GM18873 (cell line): ENCODE results near the gene LCE1D.

ENCODE experiments used
- ATAC-seq: cut with Tn5 transposase; IDR thresholded peaks from one replicate; pipeline ENCODE4 v1.9.1; 2021; ENCODE audit warnings: mild to moderate bottlenecking, moderate library complexity, moderate number of reproducible peaks; ENCODE audit not compliant: unreplicated experiment, low FRiP score

Gene LCE1D

DNA sequence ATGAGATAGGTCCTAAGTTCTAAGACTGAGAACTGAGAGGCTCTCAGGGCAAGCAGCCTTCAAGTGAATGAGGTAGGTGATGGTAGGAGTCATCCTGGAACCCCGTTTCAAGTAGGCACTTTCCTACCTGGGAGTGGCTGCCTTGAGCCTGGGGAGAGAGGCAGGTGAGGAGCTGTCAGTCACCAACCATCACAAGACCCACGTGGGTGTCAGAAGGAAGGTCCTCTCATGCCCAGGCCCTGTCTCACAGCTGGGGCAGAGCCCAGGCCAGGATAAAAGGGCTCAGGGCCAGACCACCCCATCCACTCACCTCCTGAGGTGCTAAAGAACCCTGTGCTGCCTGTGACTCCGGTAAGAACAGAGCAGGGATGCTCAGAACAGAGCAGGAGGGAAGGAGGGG lies at the start of gene LCE1D:
Gene LCE1D, plus strand, starts transcription at position 301 of the 400 bp plus-strand sequence. CDS start 1,074 bp downstream, outside the sequence.
- ATAC-seq = no peak

- no peak for ATAC-seq
Measured at GRCh38 chr1:152747831-152748230, 48.7 kb upstream of the LCE1D start.

- no peak for ATAC-seq
Measured at GRCh38 chr1:152752225-152752624, 44.3 kb upstream of the LCE1D start.

GRCh38 chr1:152753586-152753985 lies 42.9 kb upstream of the LCE1D start:
- no peak for ATAC-seq

DNA sequence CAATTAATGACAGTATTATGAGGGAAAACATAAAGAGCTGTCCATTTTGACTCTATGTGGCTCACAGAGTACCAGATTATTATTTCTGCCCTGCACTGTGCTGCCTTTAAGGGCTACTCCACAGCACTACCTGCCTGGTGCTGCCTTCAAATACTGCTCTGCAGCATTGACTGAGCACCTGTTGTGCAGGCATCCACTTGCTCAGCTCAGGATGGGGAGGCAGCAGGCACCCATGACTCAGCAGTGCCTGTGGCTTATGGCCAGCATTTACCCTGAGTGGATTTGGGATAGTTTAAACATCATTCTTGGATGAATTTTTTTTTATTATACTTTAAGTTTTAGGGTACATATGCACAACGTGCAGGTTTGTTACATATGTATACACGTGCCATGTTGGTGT lies 39.6 kb upstream of the LCE1D start:
- ATAC-seq = no peak

DNA sequence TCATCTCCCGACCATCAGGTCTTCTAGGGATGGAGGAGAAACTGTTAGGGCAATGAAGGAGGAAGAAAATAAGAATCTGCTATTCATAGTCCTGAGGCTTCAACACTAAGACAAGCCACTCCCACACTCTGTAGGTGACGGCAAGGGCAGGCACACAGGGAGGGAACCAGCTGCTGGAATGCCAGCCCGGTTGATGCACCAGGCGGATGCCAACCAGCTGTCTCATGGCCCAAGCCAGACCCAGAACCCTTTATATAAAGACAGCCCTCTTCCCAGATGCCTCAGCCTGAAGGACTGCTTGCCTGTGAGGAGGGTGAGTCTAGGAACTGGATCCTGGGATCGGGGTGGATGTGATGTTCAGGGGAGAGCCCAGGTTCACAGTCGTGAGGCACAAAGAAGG lies 38.8 kb upstream of the LCE1D start, which contains the start of gene KPRP:
Gene KPRP, plus strand, starts transcription at position 279 of the 400 bp plus-strand sequence. CDS start 1,564 bp downstream, outside the sequence.
- ATAC-seq = no peak

GRCh38 chr1:152758636-152759035 lies 37.9 kb upstream of the LCE1D start:
- ATAC-seq = no peak

DNA sequence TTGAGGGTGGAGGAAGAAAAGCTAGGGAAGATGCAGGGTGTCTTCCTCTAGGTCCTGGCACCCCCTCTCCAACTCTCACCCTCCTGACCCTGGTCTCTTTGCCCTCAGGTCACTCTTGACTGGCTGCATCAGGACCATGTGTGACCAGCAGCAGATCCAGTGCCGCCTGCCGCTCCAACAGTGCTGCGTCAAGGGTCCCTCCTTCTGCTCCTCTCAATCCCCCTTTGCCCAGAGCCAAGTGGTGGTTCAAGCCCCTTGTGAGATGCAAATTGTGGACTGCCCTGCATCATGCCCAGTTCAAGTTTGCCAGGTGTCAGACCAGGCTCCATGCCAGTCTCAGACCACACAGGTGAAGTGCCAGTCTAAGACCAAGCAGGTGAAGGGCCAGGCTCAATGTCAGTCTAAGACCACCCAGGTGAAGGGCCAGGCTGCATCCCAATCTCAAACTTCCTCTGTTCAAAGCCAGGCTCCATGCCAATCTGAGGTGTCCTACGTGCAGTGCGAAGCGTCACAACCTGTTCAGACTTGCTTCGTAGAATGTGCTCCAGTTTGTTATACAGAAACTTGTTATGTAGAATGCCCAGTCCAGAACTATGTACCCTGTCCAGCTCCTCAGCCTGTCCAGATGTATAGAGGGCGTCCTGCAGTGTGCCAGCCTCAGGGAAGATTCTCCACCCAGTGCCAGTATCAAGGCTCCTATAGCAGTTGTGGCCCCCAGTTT lies 36.9 kb upstream of the LCE1D start:
- ATAC-seq = no peak

DNA sequence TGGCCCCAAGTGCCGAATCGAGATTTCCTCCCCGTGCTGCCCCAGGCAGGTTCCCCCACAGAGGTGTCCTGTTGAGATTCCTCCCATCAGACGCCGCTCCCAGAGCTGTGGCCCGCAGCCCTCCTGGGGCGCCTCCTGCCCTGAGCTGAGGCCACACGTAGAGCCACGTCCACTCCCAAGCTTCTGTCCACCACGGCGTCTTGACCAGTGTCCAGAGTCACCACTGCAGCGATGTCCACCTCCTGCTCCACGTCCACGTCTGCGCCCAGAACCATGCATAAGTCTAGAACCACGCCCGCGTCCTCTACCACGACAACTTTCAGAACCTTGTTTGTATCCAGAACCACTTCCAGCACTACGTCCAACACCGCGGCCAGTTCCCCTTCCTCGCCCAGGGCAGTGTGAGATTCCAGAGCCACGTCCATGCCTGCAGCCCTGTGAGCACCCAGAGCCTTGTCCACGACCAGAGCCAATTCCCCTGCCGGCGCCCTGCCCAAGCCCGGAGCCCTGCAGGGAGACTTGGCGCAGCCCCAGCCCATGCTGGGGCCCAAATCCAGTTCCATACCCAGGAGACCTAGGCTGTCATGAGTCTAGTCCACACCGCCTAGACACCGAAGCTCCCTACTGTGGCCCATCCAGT lies 35.9 kb upstream of the LCE1D start:
- no peak for ATAC-seq

DNA sequence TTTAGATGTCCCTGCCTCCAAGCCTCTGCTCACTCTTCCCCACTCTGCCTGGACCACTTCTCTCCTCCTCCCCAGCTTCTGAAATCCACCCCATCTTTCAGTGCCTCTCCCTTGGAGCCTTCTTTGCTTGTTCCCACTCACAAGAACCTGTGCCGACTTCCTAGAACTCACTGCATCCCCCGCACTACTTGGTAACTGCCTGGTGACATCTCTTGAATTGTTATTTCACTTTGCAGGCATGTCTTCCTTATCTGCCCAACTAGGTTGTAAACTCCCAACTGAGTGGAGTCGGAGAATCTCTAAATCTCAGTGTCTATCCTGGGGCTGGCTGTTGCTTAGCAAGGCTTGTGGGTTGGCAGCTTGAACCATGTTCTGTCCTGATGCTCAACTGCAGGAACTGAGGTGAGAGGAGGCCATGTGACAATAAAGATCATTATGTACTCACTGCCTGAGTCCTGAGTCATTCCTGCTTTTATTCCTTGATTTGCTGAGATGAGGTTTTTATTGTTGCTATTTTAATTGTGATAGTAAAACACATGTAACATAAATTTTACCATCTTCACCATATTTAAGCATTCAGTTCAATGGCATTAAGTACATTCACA lies 34.8 kb upstream of the LCE1D start:
- no peak for ATAC-seq

DNA sequence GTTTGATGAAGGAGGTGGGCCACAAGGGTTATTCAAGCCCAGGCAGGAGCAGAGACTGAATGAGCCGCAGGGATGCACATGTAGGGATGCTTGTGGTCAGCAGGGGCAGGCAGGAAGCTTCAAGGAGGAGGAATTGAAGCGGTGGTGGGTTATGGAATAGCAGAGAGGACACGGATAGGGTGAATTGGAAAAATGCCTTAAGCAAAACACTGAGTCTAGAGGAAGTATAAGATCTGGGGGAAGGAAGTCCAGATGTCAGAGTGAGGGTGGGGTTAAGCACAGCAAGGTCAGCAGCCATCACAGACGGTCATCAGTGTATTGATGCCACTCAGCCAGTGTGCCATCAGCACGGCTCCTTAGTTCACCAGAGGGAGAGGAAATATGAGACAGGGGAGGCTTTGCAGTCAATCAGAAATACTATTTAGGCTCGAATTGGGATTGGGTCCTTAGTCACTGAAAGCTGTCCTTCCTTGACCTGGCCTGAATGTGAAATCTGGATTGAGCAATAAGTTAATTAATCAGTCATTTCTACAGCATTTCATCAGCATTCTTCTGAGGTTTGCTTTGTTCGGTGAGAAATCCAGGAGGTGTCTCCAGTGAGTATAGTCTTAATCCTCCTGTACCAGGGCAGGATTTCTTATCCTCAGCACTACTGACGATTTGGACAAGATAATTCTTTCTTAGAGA lies 27.5 kb upstream of the LCE1D start:
- no peak for ATAC-seq

- ATAC-seq = no peak
Measured at GRCh38 chr1:152770411-152770810, 26.1 kb upstream of the LCE1D start.

- ATAC-seq = no peak
Measured at GRCh38 chr1:152774875-152775274, 21.6 kb upstream of the LCE1D start, which contains the start of gene LCE1F. Gene LCE1F (plus strand): TSS chr1:152775140. CDS start chr1:152776372, 1,232 bp downstream.

GRCh38 chr1:152776361-152776760 lies 20.2 kb upstream of the LCE1D start:
- ATAC-seq = no peak

DNA sequence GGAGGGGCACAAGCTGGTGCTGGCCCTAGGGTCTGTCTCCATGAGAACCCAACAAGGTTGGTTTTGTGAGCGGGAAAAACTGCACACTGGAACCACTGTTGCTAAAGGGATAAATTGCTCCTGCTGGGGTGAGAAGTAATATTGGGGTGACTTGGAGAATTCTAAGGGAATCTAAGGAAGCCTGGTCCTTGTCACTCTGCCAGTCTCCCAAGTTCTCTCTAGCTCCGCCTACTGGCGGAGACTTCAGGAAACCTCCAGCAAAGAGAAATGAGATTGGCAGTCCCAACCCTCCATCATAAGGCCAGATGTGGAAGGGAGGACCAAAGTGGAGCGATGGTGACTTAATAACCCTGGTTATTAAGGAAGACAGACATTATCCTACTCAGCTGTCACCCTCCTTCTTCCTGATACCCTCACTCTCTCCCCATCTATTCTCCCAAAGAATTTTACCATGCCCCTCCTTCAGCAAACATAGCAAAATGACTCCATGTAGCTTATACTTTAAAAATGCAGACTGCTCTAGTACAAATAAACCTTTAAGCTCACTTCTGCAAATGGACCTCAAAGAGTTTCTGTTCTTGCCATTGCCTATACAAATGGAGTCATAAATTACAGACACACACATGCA lies 18.9 kb upstream of the LCE1D start:
- no peak for ATAC-seq

- no peak for ATAC-seq
Measured at GRCh38 chr1:152783095-152783494, 13.4 kb upstream of the LCE1D start.

GRCh38 chr1:152786077-152786476 lies 10.4 kb upstream of the LCE1D start, which contains the start of gene LCE1E:
Gene LCE1E (plus strand): TSS chr1:152786257. CDS start chr1:152787300, 1,043 bp downstream.
- no peak for ATAC-seq

DNA sequence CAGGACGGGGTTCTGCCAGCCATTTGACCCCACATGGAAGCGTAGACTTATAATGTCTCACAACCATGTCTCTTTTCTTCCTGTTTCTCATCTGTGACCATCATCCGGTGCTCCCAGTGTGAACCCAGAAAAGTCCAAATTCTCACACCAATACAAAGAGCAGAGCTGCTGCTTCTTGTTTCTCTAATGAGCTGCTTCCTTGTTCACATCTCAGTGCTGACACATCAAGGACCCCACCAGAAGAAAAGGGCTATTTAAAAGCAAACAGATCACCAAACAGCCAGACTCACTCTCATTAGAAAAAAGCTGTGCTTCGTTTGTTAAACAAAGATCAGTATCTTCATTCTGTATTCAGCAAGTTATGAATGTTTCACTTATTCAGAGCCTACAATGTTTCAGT lies 835 bp upstream of the LCE1D start:
- ATAC-seq = no peak

DNA sequence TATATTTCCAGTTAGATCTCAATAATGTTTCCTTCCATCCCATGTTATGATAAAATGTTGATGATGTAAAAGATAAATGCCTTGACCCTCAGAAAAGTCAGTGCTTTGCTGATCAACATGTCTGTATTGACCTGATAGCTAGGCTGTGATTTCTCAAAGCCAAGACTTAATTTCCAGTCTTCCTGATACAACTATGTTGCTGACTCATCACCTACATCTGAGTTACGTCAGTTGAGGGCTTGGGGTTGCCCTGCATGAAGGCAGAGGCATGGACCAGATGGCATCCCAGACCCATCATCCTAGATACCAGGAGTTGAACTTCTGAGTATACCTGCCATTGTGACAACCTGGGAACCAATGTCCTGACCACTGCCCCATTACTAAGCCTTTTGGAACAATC lies 4.8 kb downstream of the LCE1D start:
- no peak for ATAC-seq

DNA sequence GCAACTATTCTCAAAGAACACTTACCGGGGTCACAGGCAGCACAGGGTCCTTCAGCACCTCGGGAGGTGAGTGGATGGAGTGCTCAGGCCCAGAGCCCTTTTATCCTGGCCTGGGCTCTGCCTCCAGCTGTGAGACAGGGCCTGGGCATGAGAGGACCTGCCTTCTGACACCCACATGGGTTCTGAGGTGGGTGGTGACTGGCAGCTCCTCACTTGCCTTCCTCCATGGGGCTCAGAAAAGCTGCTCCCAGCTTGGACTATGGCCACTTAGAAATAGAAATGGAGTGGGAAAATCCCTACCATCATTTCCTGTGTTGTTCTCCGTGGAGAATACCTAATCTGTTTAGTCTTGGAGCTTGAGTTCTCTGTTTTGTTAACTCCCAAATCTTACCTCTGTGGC lies 10.1 kb downstream of the LCE1D start, which contains the start of gene LCE1C:
Gene LCE1C, minus strand, starts transcription at position 76 of the 400 bp plus-strand sequence. CDS start 1,173 bp downstream, outside the sequence.
- ATAC-seq = no peak
